Stomach (tissue), 9 donors: ENCODE results near the gene LRMDA. TPM values are rescaled to one million over a fixed set of nuclear protein-coding genes. Genes with fewer than 3 reads are reported as not detected.

ENCODE experiments used
- DNase-seq, 2 donors: peaks; one replicate each; pipeline versions ENCODE4 v3.0.0 to v3.0.0-alpha.2; 2013 to 2019
- H3K27ac ChIP-seq, 5 donors: fragments of 200-600 bp in 4 of 5; sonication (generic) in 4 of 5; one replicate each; pipeline ENCODE4 v1.5.1; 2013 to 2019; ENCODE audit warnings: mild to moderate bottlenecking in 1 of 5, moderate library complexity in 1 of 5
- H3K27me3 ChIP-seq, 3 donors: fragments of 200-600 bp; sonication (generic); one replicate each; pipeline ENCODE4 v1.5.1; 2017 to 2019; ENCODE audit warnings: mixed run types in 1 of 3
- H3K36me3 ChIP-seq, 4 donors: fragments of 200-600 bp; sonication (generic); 1 replicate in 3 of 4; 2 replicates in 1 of 4; pipeline ENCODE4 v1.5.1; 2016 to 2019
- H3K4me1 ChIP-seq, 4 donors: fragments of 200-600 bp; sonication (generic); one replicate each; pipeline ENCODE4 v1.5.1; 2016 to 2019
- H3K4me3 ChIP-seq, 4 donors: fragments of 200-600 bp; sonication (generic) in 3 of 4; one replicate each; pipeline ENCODE4 v1.5.1; 2016 to 2019; ENCODE audit warnings: mild to moderate bottlenecking in 1 of 4
- H3K9me3 ChIP-seq, 4 donors: fragments of 200-600 bp; sonication (generic); one replicate each; pipeline ENCODE4 v1.5.1; 2016 to 2019
- CTCF ChIP-seq, 7 experiments: fragments of 450-650 bp in 4 of 7; fragments of 200-600 bp in 3 of 7; sonication (generic) in 3 of 7; IDR thresholded peaks; one replicate each; pipeline ENCODE4 v1.5.1; 2016 to 2019; ENCODE audit warnings: antibody characterized with exemption in 7 of 7, control low read depth in 2 of 7, mild to moderate bottlenecking in 1 of 7
- EP300 ChIP-seq: sonication (generic); formaldehyde crosslinking; IDR thresholded peaks from one replicate; pipeline ENCODE4 v1.6.1; 2017; ENCODE audit warnings: antibody characterized with exemption
- POLR2A ChIP-seq, 4 donors: fragments of 450-650 bp; IDR thresholded peaks; one replicate each; pipeline ENCODE4 v1.6.1; 2016; ENCODE audit warnings: antibody characterized with exemption in 4 of 4, control low read depth in 2 of 4, mild to moderate bottlenecking in 1 of 4, moderate library complexity in 1 of 4
- POLR2AphosphoS5 ChIP-seq, 3 donors: sonication (generic); formaldehyde crosslinking; IDR thresholded peaks; one replicate each; pipeline ENCODE4 v1.6.1; 2016; ENCODE audit warnings: antibody characterized with exemption in 3 of 3
- WGBS, 5 donors: extraction: QIAGEN DNeasy Blood & Tissue Kit in 3 of 5; methylation state at CpG; one replicate each; pipeline versions ENCODE4 v1.1.5 to v1.1.7; 2013 to 2018; 5-methylcytosine and 5-hydroxymethylcytosine counted together
- intact Hi-C: fragments of 100-400 bp; cut with DNase I; formaldehyde crosslinking; loops from one replicate; pipeline ENCODE4 v1.15.1; 2023; ENCODE audit warnings: low total_unique reads
- polyA plus RNA-seq, 3 donors: library from polyadenylated mRNA; stranded (reverse); fragments of 200-250 nt; gene quantifications; one replicate each; pipeline ENCODE4 v1.2.3, GENCODE V29; 2013
- total RNA-seq, 5 donors: library from RNA; depleted of rRNA; stranded (reverse); fragments of >200 nt; gene quantifications; one replicate each; pipeline versions ENCODE4 v1.1.0 to v1.2.3, GENCODE V29; 2014 to 2016
- donor health status: healthy with polysubstance abuse.
- donor health status: Bipolar disorder and iron deficiency.
- donor health status: healthy.

The LRMDA gene
- total and polyA plus RNA-seq, 8 donors: 1.3 to 30.2 (median 13.6) TPM; not detected in 1

DNA sequence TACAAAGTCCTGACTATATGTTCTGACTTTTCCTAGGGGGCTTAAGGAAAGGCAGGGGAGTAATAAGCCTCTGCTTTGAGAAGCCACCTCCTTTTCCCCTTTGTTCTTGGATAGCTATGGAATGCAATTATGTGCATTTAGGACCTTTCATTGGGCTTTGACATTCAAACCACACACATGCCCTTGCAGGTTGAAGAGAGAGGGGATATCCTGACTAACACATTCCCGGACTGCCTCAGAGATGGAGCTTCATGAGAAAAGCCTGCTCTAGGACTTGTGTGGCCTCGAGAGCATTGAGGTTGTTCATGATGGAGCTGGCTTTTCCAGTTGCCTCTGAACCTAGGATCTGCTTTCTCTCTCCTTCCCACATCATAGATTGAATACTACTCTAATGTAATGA, 694.5 kb downstream of the LRMDA start:
- H3K4me3 ChIP-seq: no peak overlapping the region
- TF ChIP-seq CTCF (IDR thresholded peaks at IDR 0.05) (no peak), EP300 (no peak), POLR2A (IDR thresholded peaks at IDR 0.05) (no peak), POLR2AphosphoS5 (IDR thresholded peaks at IDR 0.05) (no peak)
- no peaks in the 10 kb centered on the region for H3K27me3 ChIP-seq
- H3K27ac ChIP-seq: no peak overlapping the region
- intact Hi-C loops: no loop called here
- peaks cover 13 to 41% (median 31%) of the 10 kb centered on the region in 4 donors for H3K4me1 ChIP-seq
- 66 to 80% (median 77%) methylated on average over 2 of the region's 2 CpGs for WGBS, 5 donors
- H3K9me3 ChIP-seq: no peaks in the 10 kb centered on the region
- no peak for DNase-seq
- no peaks in the 10 kb centered on the region for H3K36me3 ChIP-seq

DNA sequence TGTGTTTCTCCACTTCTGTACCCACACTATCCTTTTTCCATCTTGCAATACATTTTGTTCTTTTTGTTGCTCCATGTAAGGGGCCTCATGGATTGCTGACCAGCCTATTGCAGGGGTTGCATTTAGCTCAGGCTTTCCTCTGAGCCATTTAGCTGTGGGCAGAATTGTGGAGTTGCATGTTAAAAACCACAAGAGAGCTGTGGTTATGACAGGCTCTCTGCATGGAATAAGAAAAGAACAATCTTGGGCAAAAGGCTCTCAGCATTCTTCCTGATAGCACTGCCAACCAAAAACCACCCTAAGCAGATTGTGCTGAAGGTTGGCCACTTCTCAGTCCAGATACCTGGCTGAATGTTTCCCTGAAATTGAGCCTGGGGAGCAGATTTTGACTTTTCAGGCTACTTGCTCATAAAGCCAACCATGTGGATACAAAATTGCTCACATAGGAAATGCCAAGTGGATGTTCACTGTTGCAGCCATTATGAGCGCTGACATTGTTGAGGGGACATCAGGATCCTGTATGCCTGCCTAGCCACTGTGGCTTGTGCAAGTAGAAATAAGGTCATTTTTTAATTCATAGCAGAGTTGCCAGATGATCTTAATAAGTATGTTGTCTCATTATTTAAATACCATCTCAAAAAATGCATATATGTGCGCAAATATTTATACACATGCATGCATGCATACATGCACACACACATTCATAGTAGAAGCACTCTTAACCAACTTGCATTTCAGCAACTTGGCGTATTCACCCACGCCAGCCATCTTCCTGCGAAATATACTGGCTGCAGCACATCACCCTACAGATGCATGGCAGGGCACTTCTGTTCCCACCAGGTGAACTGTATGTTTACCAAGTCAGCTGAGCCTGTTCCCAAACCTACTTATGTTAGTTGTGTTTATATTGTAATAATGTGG, 695.4 kb downstream of the LRMDA start:
- no peak for TF ChIP-seq POLR2A (IDR thresholded peaks at IDR 0.05)
- no peak for TF ChIP-seq POLR2AphosphoS5 (IDR thresholded peaks at IDR 0.05)
- TF ChIP-seq EP300: no peak
- no peak for TF ChIP-seq CTCF (IDR thresholded peaks at IDR 0.05)
- Histone ChIP-seq H3K4me3 (no peak overlapping the region), H3K9me3 (no peaks in the 10 kb centered on the region), H3K27me3 (no peaks in the 10 kb centered on the region), H3K36me3 (no peaks in the 10 kb centered on the region), H3K4me1 (peaks cover 13 to 41% (median 31%) of the 10 kb centered on the region in 4 donors), H3K27ac (no peak overlapping the region)
- intact Hi-C loops: no loop called here
- WGBS, 5 donors: 58 to 85% (median 80%) methylated on average over 5 of the region's 5 CpGs
- DNase-seq: no peak

DNA sequence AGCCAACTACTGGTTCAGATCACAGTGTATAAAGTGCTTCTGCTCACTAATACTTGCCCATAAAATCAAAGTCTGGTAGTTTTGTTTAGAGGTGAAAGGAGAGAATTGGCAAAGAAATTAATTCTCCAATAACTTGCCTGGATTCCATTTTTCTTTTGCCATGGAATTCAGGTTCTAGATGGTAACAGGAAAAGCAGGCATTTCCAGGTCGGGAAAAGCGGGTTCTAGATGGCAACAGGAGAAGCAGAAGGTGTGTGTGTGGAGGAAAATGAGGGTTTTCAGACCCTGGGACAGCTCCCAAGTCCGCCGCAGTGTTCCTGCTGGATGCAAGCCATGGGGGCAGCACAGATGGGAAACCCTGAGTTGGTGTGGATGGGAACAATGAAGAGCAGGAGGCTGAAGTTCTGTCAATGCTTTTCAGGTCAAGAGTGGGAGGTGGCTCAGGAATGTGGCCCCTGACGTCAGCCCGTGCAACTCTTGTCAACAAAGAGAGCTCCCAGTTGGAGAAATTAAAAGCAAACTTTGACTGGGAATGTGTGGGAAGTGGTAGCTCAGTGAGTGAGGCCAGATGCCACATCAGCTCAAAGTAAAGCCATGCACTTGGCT, 696.7 kb downstream of the LRMDA start:
- no peak overlapping the region for H3K4me3 ChIP-seq
- H3K36me3 ChIP-seq: no peaks in the 10 kb centered on the region
- no peak for DNase-seq
- H3K4me1 ChIP-seq: peaks cover 13 to 41% (median 31%) of the 10 kb centered on the region in 4 donors
- intact Hi-C loops: no loop called here
- H3K9me3 ChIP-seq: no peaks in the 10 kb centered on the region
- no peaks in the 10 kb centered on the region for H3K27me3 ChIP-seq
- TF ChIP-seq POLR2A (IDR thresholded peaks at IDR 0.05): no peak
- no peak for TF ChIP-seq EP300
- no peak for TF ChIP-seq CTCF (IDR thresholded peaks at IDR 0.05)
- TF ChIP-seq POLR2AphosphoS5 (IDR thresholded peaks at IDR 0.05): no peak
- peak overlapping the region in 2 of 5 donors; percentile 17 to 26 for H3K27ac ChIP-seq
- WGBS, 5 donors: 47 to 65% (median 53%) methylated on average over 6 of the region's 6 CpGs

GRCh38 chr10:76129213-76129612, 697.8 kb downstream of the LRMDA start:
- Histone ChIP-seq H3K36me3 (no peaks in the 10 kb centered on the region), H3K27ac (no peak overlapping the region), H3K4me3 (no peak overlapping the region), H3K9me3 (no peaks in the 10 kb centered on the region), H3K27me3 (no peaks in the 10 kb centered on the region), H3K4me1 (peaks cover 9 to 31% (median 27%) of the 10 kb centered on the region in 4 donors)
- no peak for DNase-seq
- WGBS, 5 donors: 91 to 98% (median 96%) methylated on average over 2 of the region's 2 CpGs
- intact Hi-C loops: no loop called here
- no peak for TF ChIP-seq EP300
- no peak for TF ChIP-seq CTCF (IDR thresholded peaks at IDR 0.05)
- no peak for TF ChIP-seq POLR2AphosphoS5 (IDR thresholded peaks at IDR 0.05)
- no peak for TF ChIP-seq POLR2A (IDR thresholded peaks at IDR 0.05)
